BE2C (cell line): Measurements from ENCODE around the gene AKAP13.

Source experiments
- DNase-seq: peaks from one replicate; pipeline ENCODE4 v3.0.0-alpha.2; 2020
- H3K27me3 ChIP-seq: fragments of 250-450 bp; sonication (Bioruptor Pico); 2 replicates; pipeline ENCODE4 v1.5.1; 2020; ENCODE audit warnings: mild to moderate bottlenecking
- H3K36me3 ChIP-seq: fragments of 250-450 bp; sonication (Bioruptor Pico); 2 replicates; pipeline ENCODE4 v1.5.1; 2020; ENCODE audit warnings: mild to moderate bottlenecking
- H3K4me1 ChIP-seq: fragments of 250-450 bp; sonication (Bioruptor Pico); 2 replicates; pipeline ENCODE4 v1.5.1; 2020
- H3K4me3 ChIP-seq: 2 replicates; pipeline ENCODE4 v1.5.1; 2011; ENCODE audit warnings: low read depth, low read length
- H3K9me3 ChIP-seq: fragments of 250-450 bp; sonication (Bioruptor Pico); 2 replicates; pipeline ENCODE4 v1.5.1; 2020
- TF ChIP-seq, protein P1 (sequence below): IDR thresholded peaks from 2 replicates; pipeline ENCODE4 v1.5.1; 2012; ENCODE audit warnings: mild to moderate bottlenecking, low read depth, low read length

AKAP13 gene

DNA sequence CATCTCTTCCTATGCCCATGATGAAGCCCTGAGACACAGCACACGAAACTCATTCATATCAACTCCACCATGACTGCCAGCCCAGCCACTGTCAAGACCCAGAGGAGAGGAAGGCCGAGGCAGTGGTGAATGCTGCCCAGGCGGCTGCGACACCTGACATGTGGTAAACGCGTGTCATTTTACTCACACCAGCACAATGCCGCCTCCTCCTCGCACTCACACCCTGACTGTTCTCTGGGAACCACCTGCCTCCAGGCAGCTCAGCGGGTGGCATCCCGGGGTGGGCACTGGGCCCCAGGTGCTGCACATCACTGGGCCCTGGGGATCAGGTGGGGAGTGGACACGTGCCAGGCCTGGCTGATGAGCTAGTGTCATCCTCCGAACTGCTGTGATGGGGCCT is 392.8 kb downstream of the AKAP13 start:
- no peaks in the 10 kb centered on the region for H3K4me1 ChIP-seq
- H3K27me3 ChIP-seq: no peaks in the 10 kb centered on the region
- TF ChIP-seq, protein P1, sequence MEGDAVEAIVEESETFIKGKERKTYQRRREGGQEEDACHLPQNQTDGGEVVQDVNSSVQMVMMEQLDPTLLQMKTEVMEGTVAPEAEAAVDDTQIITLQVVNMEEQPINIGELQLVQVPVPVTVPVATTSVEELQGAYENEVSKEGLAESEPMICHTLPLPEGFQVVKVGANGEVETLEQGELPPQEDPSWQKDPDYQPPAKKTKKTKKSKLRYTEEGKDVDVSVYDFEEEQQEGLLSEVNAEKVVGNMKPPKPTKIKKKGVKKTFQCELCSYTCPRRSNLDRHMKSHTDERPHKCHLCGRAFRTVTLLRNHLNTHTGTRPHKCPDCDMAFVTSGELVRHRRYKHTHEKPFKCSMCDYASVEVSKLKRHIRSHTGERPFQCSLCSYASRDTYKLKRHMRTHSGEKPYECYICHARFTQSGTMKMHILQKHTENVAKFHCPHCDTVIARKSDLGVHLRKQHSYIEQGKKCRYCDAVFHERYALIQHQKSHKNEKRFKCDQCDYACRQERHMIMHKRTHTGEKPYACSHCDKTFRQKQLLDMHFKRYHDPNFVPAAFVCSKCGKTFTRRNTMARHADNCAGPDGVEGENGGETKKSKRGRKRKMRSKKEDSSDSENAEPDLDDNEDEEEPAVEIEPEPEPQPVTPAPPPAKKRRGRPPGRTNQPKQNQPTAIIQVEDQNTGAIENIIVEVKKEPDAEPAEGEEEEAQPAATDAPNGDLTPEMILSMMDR: no peak
- no peaks in the 10 kb centered on the region for H3K36me3 ChIP-seq
- H3K9me3 ChIP-seq: no peaks in the 10 kb centered on the region
- H3K4me3 ChIP-seq: no peak overlapping the region
- no peak for DNase-seq

DNA sequence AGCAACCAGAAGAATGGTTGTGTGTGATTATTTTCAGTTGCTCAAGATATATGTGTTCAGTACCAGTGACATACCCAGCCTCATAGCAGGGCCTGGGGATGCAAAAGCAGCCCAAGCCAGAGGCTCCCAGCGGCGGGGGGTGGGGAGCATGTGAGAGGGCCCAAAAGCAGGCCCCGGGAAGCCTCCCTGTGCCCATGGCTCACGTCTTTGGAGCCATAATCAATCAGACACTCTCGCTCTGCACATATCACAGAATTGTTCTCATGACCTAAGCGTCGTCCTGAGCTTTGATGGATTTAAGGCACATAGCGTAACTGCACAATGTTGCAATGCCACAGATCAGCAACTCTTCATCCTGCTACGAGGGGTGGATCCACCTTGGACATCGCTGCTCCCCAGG is 393.6 kb downstream of the AKAP13 start:
- Histone ChIP-seq H3K36me3 (no peaks in the 10 kb centered on the region), H3K4me1 (no peaks in the 10 kb centered on the region), H3K9me3 (no peaks in the 10 kb centered on the region), H3K27me3 (no peaks in the 10 kb centered on the region), H3K4me3 (no peak overlapping the region)
- DNase-seq: no peak
- TF ChIP-seq, protein P1: no peak

DNA sequence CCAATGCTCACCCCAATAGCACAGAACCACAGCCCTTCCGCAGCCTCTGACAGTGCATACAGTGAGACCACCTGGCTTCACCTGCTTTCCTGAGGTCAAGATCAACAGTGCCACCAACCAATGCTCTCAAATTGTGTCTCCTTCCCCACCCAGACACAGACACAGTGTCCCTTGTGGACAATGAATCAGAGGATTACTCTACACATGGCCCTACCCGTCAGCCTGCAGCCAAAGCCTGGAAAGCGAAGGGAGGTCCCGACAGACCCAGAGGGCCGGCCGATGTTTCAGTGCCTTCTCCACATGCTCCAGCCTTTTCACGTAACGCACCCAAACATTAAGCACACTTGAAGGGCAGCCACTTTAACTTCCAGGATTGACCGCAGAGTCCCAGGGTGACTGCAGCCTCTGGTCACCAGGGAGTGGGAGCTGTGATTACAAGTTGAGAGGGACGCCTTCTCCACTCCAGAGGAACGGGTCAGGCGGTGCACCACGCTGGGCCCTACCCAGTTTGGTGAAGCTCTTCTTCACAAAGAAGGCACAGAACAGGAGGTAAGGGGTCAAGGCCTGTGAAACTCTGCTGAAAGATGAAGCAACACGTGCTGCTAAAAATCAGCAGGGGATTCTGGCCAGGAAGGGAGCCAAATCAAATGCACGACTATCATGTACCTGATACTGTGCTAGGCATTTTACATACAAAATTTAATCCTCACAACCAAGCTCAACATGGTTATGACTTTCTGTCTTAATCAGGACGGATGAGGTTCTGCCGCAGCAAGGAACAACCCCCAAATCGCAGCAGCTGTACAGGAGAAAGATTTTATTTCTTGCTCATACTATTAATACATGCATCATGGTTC is 397.1 kb downstream of the AKAP13 start:
- no peak overlapping the region for H3K4me3 ChIP-seq
- DNase-seq: no peak
- no peaks in the 10 kb centered on the region for H3K36me3 ChIP-seq
- H3K4me1 ChIP-seq: no peaks in the 10 kb centered on the region
- H3K9me3 ChIP-seq: no peaks in the 10 kb centered on the region
- no peaks in the 10 kb centered on the region for H3K27me3 ChIP-seq
- TF ChIP-seq, protein P1: no peak

DNA sequence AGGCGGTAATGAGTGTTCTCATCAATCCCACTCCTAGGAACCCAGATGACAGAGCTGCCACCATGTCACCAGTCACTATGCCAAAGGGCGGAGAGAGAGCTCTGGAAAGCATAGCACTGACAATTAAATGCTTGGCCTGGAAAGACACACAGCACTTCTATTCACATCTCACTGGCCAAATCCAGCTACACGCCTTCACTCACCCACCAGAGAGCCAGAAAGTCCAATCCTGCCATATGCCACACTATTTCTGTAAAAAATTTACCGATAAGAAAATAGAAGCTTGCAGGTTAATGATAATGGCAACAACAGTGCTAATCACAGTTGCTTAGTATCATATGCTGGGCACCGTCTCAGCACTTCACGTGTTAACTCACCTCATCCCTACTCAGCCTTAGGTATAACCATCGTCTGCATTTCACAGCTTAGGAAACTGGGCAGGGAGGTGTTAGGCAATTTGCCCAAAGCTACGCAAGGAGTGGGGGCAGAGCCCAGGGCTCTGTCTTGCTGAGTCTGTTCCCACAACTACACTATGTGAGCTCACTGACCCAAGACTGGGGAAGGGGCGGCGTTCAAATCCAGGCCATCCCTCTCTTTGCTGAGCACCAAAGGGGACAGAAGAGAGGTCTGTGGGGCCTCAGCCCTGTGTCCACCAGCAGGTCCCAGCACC is 397.8 kb downstream of the AKAP13 start:
- H3K4me1 ChIP-seq: no peaks in the 10 kb centered on the region
- H3K9me3 ChIP-seq: no peaks in the 10 kb centered on the region
- H3K4me3 ChIP-seq: no peak overlapping the region
- TF ChIP-seq, protein P1: no peak
- H3K36me3 ChIP-seq: no peaks in the 10 kb centered on the region
- H3K27me3 ChIP-seq: no peaks in the 10 kb centered on the region
- no peak for DNase-seq

DNA sequence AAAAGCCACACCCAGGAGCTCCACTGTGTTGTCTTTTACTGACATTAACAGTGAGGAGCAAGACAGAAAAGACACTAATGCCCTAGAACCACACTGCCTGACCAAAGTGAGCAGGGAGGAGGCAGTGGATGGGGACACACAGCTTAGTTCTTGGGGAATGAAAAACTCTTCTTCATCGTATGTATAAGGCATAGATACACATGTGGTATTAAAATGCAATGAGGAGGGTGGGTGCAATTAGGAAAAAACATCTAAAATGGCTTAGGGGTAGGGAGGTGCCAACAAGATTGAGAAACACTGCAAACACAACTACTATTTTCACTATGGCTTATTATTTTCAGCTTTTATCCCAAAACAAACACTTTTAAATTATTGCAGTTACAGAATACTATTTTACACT is 398.8 kb downstream of the AKAP13 start:
- Histone ChIP-seq H3K4me1 (no peaks in the 10 kb centered on the region), H3K9me3 (no peaks in the 10 kb centered on the region), H3K4me3 (no peak overlapping the region), H3K36me3 (no peaks in the 10 kb centered on the region), H3K27me3 (no peaks in the 10 kb centered on the region)
- DNase-seq: no peak
- TF ChIP-seq, protein P1: no peak
